Gastroesophageal sphincter (tissue), 4 donors: ENCODE results near the gene L2HGDH. TPM values are rescaled to one million over a fixed set of nuclear protein-coding genes. Genes with fewer than 3 reads are reported as not detected.

Experiments
- ATAC-seq: fragments of 150-250 bp; one replicate; pipeline ENCODE4 v1.9.1; 2016; ENCODE audit warnings: mild to moderate bottlenecking, moderate library complexity
- H3K27ac ChIP-seq, 4 donors: fragments of 200-600 bp; sonication (generic) in 3 of 4; 1 replicate in 3 of 4; 2 replicates in 1 of 4; pipeline ENCODE4 v1.5.1; 2016 to 2019
- H3K27me3 ChIP-seq: fragments of 200-600 bp; sonication (generic); one replicate; pipeline ENCODE4 v1.5.1; 2019
- H3K36me3 ChIP-seq, 2 donors: fragments of 200-600 bp; sonication (generic); one replicate each; pipeline ENCODE4 v1.5.1; 2019; ENCODE audit warnings: control low read depth in 1 of 2
- H3K4me1 ChIP-seq, 3 donors: fragments of 200-600 bp; sonication (generic); 1 replicate in 2 of 3; 2 replicates in 1 of 3; pipeline ENCODE4 v1.5.1; 2016 to 2019; ENCODE audit warnings: control low read depth in 2 of 3
- H3K4me3 ChIP-seq, 2 donors: fragments of 200-600 bp; sonication (generic); one replicate each; pipeline ENCODE4 v1.5.1; 2019; ENCODE audit warnings: mild to moderate bottlenecking in 1 of 2, moderate library complexity in 1 of 2
- H3K9me3 ChIP-seq, 3 donors: fragments of 200-600 bp; sonication (generic); one replicate each; pipeline ENCODE4 v1.5.1; 2017 to 2019; ENCODE audit warnings: control low read depth in 2 of 3
- CTCF ChIP-seq, 4 experiments: fragments of 200-600 bp in 2 of 4; fragments of 450-650 bp in 2 of 4; sonication (generic) in 1 of 4; IDR thresholded peaks; one replicate each; pipeline ENCODE4 v1.5.1; 2017 to 2019; ENCODE audit warnings: antibody characterized with exemption in 4 of 4, mild to moderate bottlenecking in 2 of 4, moderate library complexity in 2 of 4
- EP300 ChIP-seq: sonication (generic); formaldehyde crosslinking; IDR thresholded peaks from one replicate; pipeline ENCODE4 v1.6.1; 2017; ENCODE audit warnings: antibody characterized with exemption, mild to moderate bottlenecking
- POLR2A ChIP-seq, 2 donors: fragments of 450-650 bp; IDR thresholded peaks; one replicate each; pipeline ENCODE4 v1.6.1; 2017; ENCODE audit warnings: antibody characterized with exemption in 2 of 2, mild to moderate bottlenecking in 2 of 2, moderate library complexity in 1 of 2
- POLR2AphosphoS5 ChIP-seq: sonication (generic); formaldehyde crosslinking; IDR thresholded peaks from one replicate; pipeline ENCODE4 v1.6.1; 2017; ENCODE audit warnings: antibody characterized with exemption
- whole genome bisulfite sequencing, 2 donors: methylation state at CpG; one replicate each; pipeline ENCODE4 v1.1.5; 2018; ENCODE audit warnings: low coverage in 1 of 2; 5-methylcytosine and 5-hydroxymethylcytosine counted together
- small RNA-seq, 4 donors: library from RNA; depleted of rRNA; stranded (forward); fragments of <200 nt; gene quantifications; one replicate each; pipeline ENCODE3, GENCODE V24; 2016
- total RNA-seq, 4 donors: library from RNA; depleted of rRNA; stranded (reverse); fragments of >200 nt; gene quantifications; one replicate each; pipeline ENCODE4 v1.1.0, GENCODE V29; 2016

The L2HGDH gene
- total RNA-seq, 4 donors from 2014 or later: 3.4 to 10.2 (median 7.0) TPM

GRCh38 chr14:50213795-50214194, 98.2 kb downstream of the L2HGDH start:
- H3K9me3 ChIP-seq: no peaks in the 10 kb centered on the region
- H3K4me1 ChIP-seq: peaks cover 0 to 58% (median 6%) of the 10 kb centered on the region in 3 donors
- H3K27me3 ChIP-seq: no peaks in the 10 kb centered on the region

GRCh38 chr14:50212726-50213125, 99.3 kb downstream of the L2HGDH start:
- H3K9me3 ChIP-seq: no peaks in the 10 kb centered on the region
- H3K27ac ChIP-seq: no peak overlapping the region
- WGBS, 2 donors: 31 to 53% methylated on average over 3 of the region's 3 CpGs
- no peak overlapping the region for H3K4me3 ChIP-seq
- no peaks in the 10 kb centered on the region for H3K36me3 ChIP-seq
- peaks cover 0 to 49% (median 6%) of the 10 kb centered on the region in 3 donors for H3K4me1 ChIP-seq
- ATAC-seq: no peak
- no peaks in the 10 kb centered on the region for H3K27me3 ChIP-seq
- TF ChIP-seq CTCF (IDR thresholded peaks at IDR 0.05) (no peak), EP300 (no peak), POLR2A (IDR thresholded peaks at IDR 0.05) (no peak), POLR2AphosphoS5 (no peak)

More at GRCh38 chr14:50213795-50214194, 98.2 kb downstream of the L2HGDH start:
- H3K4me3 ChIP-seq: no peak overlapping the region
- TF ChIP-seq POLR2AphosphoS5: no peak
- TF ChIP-seq POLR2A (IDR thresholded peaks at IDR 0.05): no peak
- TF ChIP-seq CTCF (IDR thresholded peaks at IDR 0.05): no peak
- TF ChIP-seq EP300: no peak
- no peak for ATAC-seq
- 61 to 71% methylated on average over 2 of the region's 2 CpGs for WGBS, 2 donors
- no peak overlapping the region for H3K27ac ChIP-seq
- H3K36me3 ChIP-seq: no peaks in the 10 kb centered on the region

GRCh38 chr14:50210074-50210473, 102.0 kb downstream of the L2HGDH start:
- Histone ChIP-seq H3K4me1 (peaks cover 0 to 28% (median 6%) of the 10 kb centered on the region in 3 donors), H3K36me3 (no peaks in the 10 kb centered on the region), H3K27me3 (no peaks in the 10 kb centered on the region), H3K4me3 (no peak overlapping the region), H3K27ac (no peak overlapping the region), H3K9me3 (no peaks in the 10 kb centered on the region)
- WGBS, 2 donors: 67 to 86% methylated on average over 1 of the region's 1 CpG
- no peak for ATAC-seq
- no peak for TF ChIP-seq POLR2AphosphoS5
- TF ChIP-seq POLR2A (IDR thresholded peaks at IDR 0.05): no peak
- TF ChIP-seq EP300: no peak
- no peak for TF ChIP-seq CTCF (IDR thresholded peaks at IDR 0.05)

GRCh38 chr14:50198499-50198898, 113.5 kb downstream of the L2HGDH start:
- 88 to 100% methylated on average over 2 of the region's 2 CpGs for WGBS, 2 donors
- Histone ChIP-seq H3K4me1 (peaks cover 0 to 11% (median 0%) of the 10 kb centered on the region in 3 donors), H3K27me3 (no peaks in the 10 kb centered on the region), H3K36me3 (peaks cover 0 to 67% of the 10 kb centered on the region in 2 donors), H3K9me3 (no peaks in the 10 kb centered on the region), H3K4me3 (no peak overlapping the region), H3K27ac (no peak overlapping the region)
- no peak for TF ChIP-seq CTCF (IDR thresholded peaks at IDR 0.05)
- no peak for TF ChIP-seq POLR2A (IDR thresholded peaks at IDR 0.05)
- no peak for ATAC-seq

GRCh38 chr14:50191499-50191898, 120.5 kb downstream of the L2HGDH start:
- no peak for ATAC-seq
- Histone ChIP-seq H3K4me3 (no peak overlapping the region), H3K4me1 (no peaks in the 10 kb centered on the region), H3K9me3 (no peaks in the 10 kb centered on the region), H3K36me3 (peaks cover 0 to 52% of the 10 kb centered on the region in 2 donors), H3K27ac (no peak overlapping the region), H3K27me3 (no peaks in the 10 kb centered on the region)
- TF ChIP-seq CTCF (IDR thresholded peaks at IDR 0.05) (no peak), POLR2A (IDR thresholded peaks at IDR 0.05) (no peak), EP300 (no peak), POLR2AphosphoS5 (no peak)
- 67 to 94% methylated on average over 1 of the region's 1 CpG for WGBS, 2 donors

Small RNA genes within 50 kb of the gene (small RNA-seq; reads per million reads assigned to genes)
- 0 reads per million in 4 donors for gene MIR4504

Other genes starting within 250 kb of the L2HGDH start
- gene VCPKMT, start 195.7 kb downstream of the L2HGDH start, total RNA-seq: 1 to 10 TPM in 3 of 4 donors, under 1 TPM in 1; 0.69 to 8.2 (median 4.9) TPM
- gene SOS2, start 80.7 kb downstream of the L2HGDH start, total RNA-seq: 10 to 100 TPM; 39.7 to 58.8 (median 50.6) TPM
- gene DMAC2L, start 95 bp upstream of the L2HGDH start, total RNA-seq: 10 to 100 TPM; 21.1 to 28.3 (median 22.1) TPM
- 10 to 100 TPM in 1 of 4 donors, 1 to 10 TPM in 3; 4.2 to 10.3 (median 6.2) TPM for gene CDKL1, start 84.7 kb upstream of the L2HGDH start, total RNA-seq
- gene MAP4K5, start 220.3 kb upstream of the L2HGDH start, total RNA-seq: 100 to 1,000 TPM in 2 of 4 donors, 10 to 100 TPM in 2; 81.5 to 138 (median 107) TPM
- 10 to 100 TPM; 17.2 to 22.3 (median 21.6) TPM for gene ATL1, start 247.9 kb upstream of the L2HGDH start, total RNA-seq